Endothelial cell of umbilical vein (primary cell): ENCODE data around the gene RELT. TPM values are rescaled to one million over a fixed set of nuclear protein-coding genes. Genes with fewer than 3 reads are reported as not detected.

Source experiments
- BruUV-seq: library from RNA; stranded (reverse); fragments of 400-500 nt; replicated peaks from 2 replicates; lab custom pipeline; 2021; lab: Mats Ljungman, UMichigan
- CTCF ChIA-PET: fragments of 300-600, 350-600 bp; sonication (Branson Sonifier 250); formaldehyde crosslinking; loops from one replicate; lab custom pipeline; 2021; ENCODE audit warnings: antibody characterized with exemption, inconsistent platforms; lab: Charles Lee
- POLR2A ChIA-PET: fragments of 300-600, 350-600 bp; sonication (Branson Sonifier 250); formaldehyde crosslinking; loops from one replicate; lab custom pipeline; 2021; ENCODE audit warnings: antibody characterized with exemption, inconsistent platforms; lab: Charles Lee
- DNase-seq: peaks from one replicate; pipeline ENCODE4 v3.0.0-alpha.2; 2011; ENCODE audit warnings: low read depth, low spot score
- FAIRE-seq: peaks from 2 replicates; lab custom pipeline; 2011; peaks lifted over from hg19 to GRCh38; lab: Jason Lieb, UNC
- H2AFZ ChIP-seq: 2 replicates; pipeline ENCODE4 v1.6.0; 2012; ENCODE audit warnings: low read depth, low read length, control low read depth, inconsistent platforms
- H3K27ac ChIP-seq: 2 replicates; pipeline ENCODE4 v1.5.1; 2011; ENCODE audit warnings: low read depth, mild to moderate bottlenecking, control low read depth, low read length, moderate library complexity; ENCODE audit not compliant: insufficient read depth
- H3K27me3 ChIP-seq, 2 experiments: 2 replicates each; pipeline versions ENCODE4 v1.6.0 to v1.6.1; 2011; ENCODE audit warnings: low read length in 2 of 2, mixed read lengths in 1 of 2; ENCODE audit not compliant: control insufficient read depth in 2 of 2, insufficient read depth in 2 of 2
- H3K36me3 ChIP-seq, 2 experiments: 2 replicates in 1 of 2; 3 replicates in 1 of 2; pipeline ENCODE4 v1.5.1; 2011; ENCODE audit warnings: low read length in 2 of 2, mild to moderate bottlenecking in 1 of 2, moderate library complexity in 1 of 2; ENCODE audit not compliant: control insufficient read depth in 2 of 2, insufficient read depth in 2 of 2; ENCODE audit errors: extremely low read depth in 1 of 2
- H3K4me1 ChIP-seq: 3 replicates; pipeline ENCODE4 v1.5.1; 2011; ENCODE audit warnings: mild to moderate bottlenecking, low read length; ENCODE audit not compliant: control insufficient read depth, insufficient read depth; ENCODE audit errors: extremely low read depth
- H3K4me2 ChIP-seq: 2 replicates; pipeline ENCODE4 v1.6.1; 2011; ENCODE audit warnings: low read length, control low read depth, mixed read lengths; ENCODE audit not compliant: insufficient read depth
- H3K4me3 ChIP-seq, 3 experiments: fragments of 200-600 bp in 1 of 3; sonication (generic), shearing (Covaris generic) in 1 of 3; replicated peaks in 1 of 3; 2 replicates each; pipeline ENCODE4 v1.5.1; 2011 to 2016; ENCODE audit warnings: control low read depth in 3 of 3, low read length in 3 of 3, mild to moderate bottlenecking in 2 of 3, inconsistent platforms in 1 of 3, low read depth in 1 of 3, moderate library complexity in 1 of 3; ENCODE audit not compliant: insufficient read depth in 1 of 3
- H3K79me2 ChIP-seq: 2 replicates; pipeline ENCODE4 v1.6.0; 2012; ENCODE audit warnings: low read length, inconsistent platforms; ENCODE audit not compliant: control insufficient read depth, insufficient read depth
- H3K9ac ChIP-seq: replicated peaks from 2 replicates; pipeline ENCODE3; 2011; ENCODE audit warnings: low read length, control low read depth; ENCODE audit not compliant: insufficient read depth; ENCODE audit errors: extremely low read depth
- H3K9me1 ChIP-seq: replicated peaks from 3 replicates; pipeline ENCODE4 v1.6.0; 2011; ENCODE audit warnings: mild to moderate bottlenecking, low read length; ENCODE audit not compliant: control insufficient read depth, insufficient read depth; ENCODE audit errors: extremely low read depth
- H3K9me3 ChIP-seq: replicated peaks from 2 replicates; pipeline ENCODE4 v1.5.1; 2012; ENCODE audit warnings: low read length, inconsistent platforms; ENCODE audit not compliant: control insufficient read depth, insufficient read depth
- H4K20me1 ChIP-seq: replicated peaks from 2 replicates; pipeline ENCODE3; 2011; ENCODE audit warnings: mild to moderate bottlenecking, low read length; ENCODE audit not compliant: control insufficient read depth, insufficient read depth; ENCODE audit errors: extremely low read depth
- EZH2 ChIP-seq: IDR thresholded peaks from 2 replicates; pipeline ENCODE4 v1.6.1; 2012; ENCODE audit warnings: borderline replicate concordance, low read depth, mild to moderate bottlenecking, moderate library complexity, low read length, inconsistent platforms; ENCODE audit not compliant: severe bottlenecking
- FOS ChIP-seq: IDR thresholded peaks from 2 replicates; pipeline ENCODE4 v1.6.1; 2011; ENCODE audit warnings: mild to moderate bottlenecking, low read length, moderate library complexity, borderline replicate concordance; ENCODE audit not compliant: insufficient read depth
- GATA2 ChIP-seq: IDR thresholded peaks from 2 replicates; pipeline ENCODE4 v1.7.0; 2011; ENCODE audit warnings: low read depth, mild to moderate bottlenecking, moderate library complexity, mixed read lengths, low read length; ENCODE audit not compliant: insufficient read length, insufficient read depth
- JUN ChIP-seq: IDR thresholded peaks from 2 replicates; pipeline ENCODE4 v1.6.1; 2011; ENCODE audit warnings: borderline replicate concordance, low read depth; ENCODE audit not compliant: insufficient read length, insufficient read depth
- MYC ChIP-seq: IDR thresholded peaks from one replicate; pipeline ENCODE4 v1.6.1; 2011; ENCODE audit warnings: mild to moderate bottlenecking, low read depth, low read length
- POLR2A ChIP-seq: IDR thresholded peaks from 2 replicates; pipeline ENCODE4 v1.6.1; 2012; ENCODE audit warnings: low read depth, mild to moderate bottlenecking, control low read depth, low read length
- POLR2AphosphoS5 ChIP-seq: IDR thresholded peaks from 2 replicates; pipeline ENCODE4 v1.6.1; 2012; ENCODE audit warnings: low read depth, mild to moderate bottlenecking, control low read depth, low read length, moderate library complexity; ENCODE audit not compliant: insufficient read depth
- dilution Hi-C: fragments of 300-500 bp; cut with MboI; formaldehyde crosslinking; loops from one replicate; pipeline ENCODE4 v1.15.0; 2019; ENCODE audit warnings: low sequenced_read_pairs; ENCODE audit not compliant: extremely low pct_ligation_motif_present
- intact Hi-C: fragments of 100-400 bp; cut with micrococcal nuclease; formaldehyde crosslinking; loops from one replicate; pipeline ENCODE4 v1.10.0; 2022
- polyA plus RNA-seq, 4 experiments: library from polyadenylated mRNA; depleted of rRNA in 3 of 4; stranded (reverse) in 3 of 4; unstranded in 1 of 4; fragments of >200 nt; gene quantifications; 2 replicates each; pipeline versions ENCODE4 v1.2.1 to v1.2.3, GENCODE V29; 2011 to 2012; ENCODE audit warnings: missing spikeins in 1 of 4
- total RNA-seq: library from RNA; stranded (reverse); gene quantifications from 2 replicates; pipeline ENCODE4 v1.2.3, GENCODE V29; 2021
- TF ChIP-seq, protein P1 (sequence below), 2 donors: IDR thresholded peaks; 1 replicate in 1 of 2; 2 replicates in 1 of 2; pipeline ENCODE4 v1.5.1; 2011; ENCODE audit warnings: low read length in 2 of 2, mild to moderate bottlenecking in 2 of 2, moderate library complexity in 2 of 2, control low read depth in 1 of 2, inconsistent platforms in 1 of 2, low read depth in 1 of 2; ENCODE audit not compliant: insufficient read depth in 1 of 2; ENCODE audit errors: extremely low read depth in 1 of 2
- TF ChIP-seq, protein P2 (sequence below): IDR thresholded peaks from 2 replicates; pipeline ENCODE4 v1.6.1; 2011; ENCODE audit not compliant: insufficient read depth, insufficient read length

Gene RELT
- total and polyA plus RNA-seq, 2 donors (not counting 3 experiments of a cell fraction or from before 2014, with no cell fraction given) = 6.7 to 13.1 TPM

DNA sequence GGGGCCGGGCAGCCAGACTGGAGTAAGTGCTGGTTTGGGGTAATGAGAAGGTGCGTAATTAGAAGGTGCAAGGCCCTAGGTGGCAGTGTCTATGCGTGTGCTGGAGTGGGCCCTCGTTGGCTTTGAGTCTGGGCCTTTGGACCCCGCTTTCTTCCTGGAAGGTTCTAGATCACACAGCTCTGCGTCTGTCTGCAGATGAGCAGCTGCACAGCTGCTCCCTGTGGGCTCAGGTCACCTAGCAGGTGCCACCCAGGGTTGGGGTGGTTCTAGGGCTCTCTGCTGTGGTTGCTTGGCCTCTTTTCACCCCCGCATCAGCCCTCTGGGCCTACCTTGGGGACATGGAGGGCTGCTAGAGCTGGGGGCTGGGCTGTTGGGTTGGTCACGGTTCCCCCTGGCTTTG lies 10.3 kb downstream of the RELT start:
- Histone ChIP-seq H3K4me1 (peaks cover 25% of the 10 kb centered on the region), H4K20me1 (no peaks in the 10 kb centered on the region), H3K4me3 (no peak overlapping the region), H2AFZ (no peak overlapping the region), H3K9ac (no peak overlapping the region), H3K79me2 (peaks cover 65% of the 10 kb centered on the region), H3K4me2 (no peak overlapping the region), H3K9me3 (no peaks in the 10 kb centered on the region), H3K27me3 (no peaks in the 10 kb centered on the region), H3K9me1 (no peaks in the 10 kb centered on the region), H3K27ac (no peak overlapping the region), H3K36me3 (no peaks in the 10 kb centered on the region)
- FAIRE-seq = no peak
- POLR2A ChIA-PET = no interaction called here
- no TSS peak for BruUV-seq
- dilution Hi-C loops = no loop called here
- no peak for DNase-seq
- TF ChIP-seq POLR2A (no peak), MYC (no peak)
- intact Hi-C loops = no loop called here
- CTCF ChIA-PET = interaction anchor here (1.0 to 3.0 kb wide), 4 partner anchors 26 to 79 kb away, joined by 3 to 17 read pairs (median 6); no protein-coding TSS in a partner anchor

DNA sequence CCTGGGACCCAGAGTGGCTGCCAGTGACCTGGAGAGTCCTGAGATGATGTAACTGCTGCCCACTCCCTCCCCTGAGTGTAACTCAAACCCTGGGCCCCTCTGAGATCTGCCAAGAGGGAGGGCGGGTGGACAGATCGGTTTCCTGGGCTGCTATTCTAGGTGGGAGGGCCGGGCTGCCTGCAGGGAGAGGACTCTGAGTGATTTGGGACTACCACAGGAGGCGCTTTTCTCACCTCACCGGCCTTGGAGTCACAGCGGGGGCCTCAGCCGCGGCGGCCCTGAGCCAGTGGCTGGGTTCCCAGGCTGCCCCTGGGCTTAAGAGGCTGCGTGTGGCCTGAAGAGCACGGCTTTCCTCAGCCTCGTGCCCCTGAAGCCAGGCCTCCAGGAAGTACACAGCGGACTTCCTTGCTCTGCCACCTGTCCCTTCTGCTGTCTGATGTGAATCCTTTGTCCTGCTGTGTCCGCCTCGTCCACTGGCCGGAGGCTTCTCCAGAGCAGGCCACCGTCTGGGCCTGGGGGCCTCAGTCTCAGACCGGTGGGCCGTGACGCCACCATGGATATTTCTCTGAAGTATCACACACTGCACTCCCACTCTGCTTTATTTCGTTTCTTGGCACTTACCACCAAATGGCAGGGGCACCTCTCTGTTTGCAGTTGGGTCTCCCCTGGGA lies 11.5 kb downstream of the RELT start:
- no peak overlapping the region for H3K9ac ChIP-seq
- no peak overlapping the region for H2AFZ ChIP-seq
- no peaks in the 10 kb centered on the region for H4K20me1 ChIP-seq
- peaks cover 29% of the 10 kb centered on the region for H3K4me1 ChIP-seq
- no peaks in the 10 kb centered on the region for H3K27me3 ChIP-seq
- H3K9me3 ChIP-seq = no peaks in the 10 kb centered on the region
- ChIA-PET POLR2A (no interaction called here), CTCF (interaction anchor here (0.5 to 1.8 kb wide), 5 partner anchors 8 to 50 kb away, joined by 3 to 7 read pairs (median 3); no protein-coding TSS in a partner anchor)
- no TSS peak for BruUV-seq
- FAIRE-seq (no peak), DNase-seq (no peak)
- H3K36me3 ChIP-seq = no peaks in the 10 kb centered on the region
- no peaks in the 10 kb centered on the region for H3K9me1 ChIP-seq
- no peak overlapping the region for H3K27ac ChIP-seq
- dilution Hi-C loops = no loop called here
- no peak overlapping the region for H3K4me3 ChIP-seq
- intact Hi-C loops = no loop called here
- H3K79me2 ChIP-seq = peaks cover 53% of the 10 kb centered on the region
- TF ChIP-seq EZH2 (no peak), JUN (no peak), MYC (no peak), FOS (no peak), GATA2 (no peak), POLR2A (no peak), POLR2AphosphoS5 (no peak)
- TF ChIP-seq, protein P1, sequence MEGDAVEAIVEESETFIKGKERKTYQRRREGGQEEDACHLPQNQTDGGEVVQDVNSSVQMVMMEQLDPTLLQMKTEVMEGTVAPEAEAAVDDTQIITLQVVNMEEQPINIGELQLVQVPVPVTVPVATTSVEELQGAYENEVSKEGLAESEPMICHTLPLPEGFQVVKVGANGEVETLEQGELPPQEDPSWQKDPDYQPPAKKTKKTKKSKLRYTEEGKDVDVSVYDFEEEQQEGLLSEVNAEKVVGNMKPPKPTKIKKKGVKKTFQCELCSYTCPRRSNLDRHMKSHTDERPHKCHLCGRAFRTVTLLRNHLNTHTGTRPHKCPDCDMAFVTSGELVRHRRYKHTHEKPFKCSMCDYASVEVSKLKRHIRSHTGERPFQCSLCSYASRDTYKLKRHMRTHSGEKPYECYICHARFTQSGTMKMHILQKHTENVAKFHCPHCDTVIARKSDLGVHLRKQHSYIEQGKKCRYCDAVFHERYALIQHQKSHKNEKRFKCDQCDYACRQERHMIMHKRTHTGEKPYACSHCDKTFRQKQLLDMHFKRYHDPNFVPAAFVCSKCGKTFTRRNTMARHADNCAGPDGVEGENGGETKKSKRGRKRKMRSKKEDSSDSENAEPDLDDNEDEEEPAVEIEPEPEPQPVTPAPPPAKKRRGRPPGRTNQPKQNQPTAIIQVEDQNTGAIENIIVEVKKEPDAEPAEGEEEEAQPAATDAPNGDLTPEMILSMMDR (IDR thresholded peaks at IDR 0.05; ENCODE audit: extremely low read depth in 1 of 2, insufficient read depth in 1 of 2, low read depth in 1 of 2, low read length in 2 of 2) = no peak
- TF ChIP-seq, protein P2, sequence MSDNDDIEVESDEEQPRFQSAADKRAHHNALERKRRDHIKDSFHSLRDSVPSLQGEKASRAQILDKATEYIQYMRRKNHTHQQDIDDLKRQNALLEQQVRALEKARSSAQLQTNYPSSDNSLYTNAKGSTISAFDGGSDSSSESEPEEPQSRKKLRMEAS = no peak
- no peak overlapping the region for H3K4me2 ChIP-seq
